Sciatic nerve (tissue), 2 donors: ENCODE results near the gene ABL2. TPM values are rescaled to one million over a fixed set of nuclear protein-coding genes. Genes with fewer than 3 reads are reported as not detected.
"Not testable (repeated sequence)": the region's sequence is repeated elsewhere in the genome, so short reads cannot be mapped to it uniquely, and the experiment has no call there.

ENCODE experiments used
- ATAC-seq: fragments of 200-7000 bp; cut with Tn5 transposase; one replicate; pipeline ENCODE4 v1.9.1; 2020; ENCODE audit warnings: mild to moderate bottlenecking, moderate library complexity
- DNase-seq: peaks from one replicate; pipeline ENCODE4 v3.0.0-alpha.2; 2020; ENCODE audit warnings: low spot score
- intact Hi-C: fragments of 100-400 bp; cut with DNase I; formaldehyde crosslinking; loops from one replicate; pipeline ENCODE4 v1.14.2; 2022
- total RNA-seq: library from RNA; stranded (reverse); fragmentation: NEBNext Ultra II Directional; extraction: Animal tissue kit (Norgen Biotek cat#: 25700); gene quantifications from one replicate; pipeline ENCODE4 v1.2.1, GENCODE V29; 2021
- donor health status: DM: no; HTN: no; CAD: no.
- donor health status: DM: no; HTN: no; CAD: no.

ABL2 gene
- total RNA-seq, 1 donor from 2014 or later: 59.4 TPM

GRCh38 chr1:179145521-179145920, 84.0 kb downstream of the ABL2 start:
- DNase-seq (no peak), ATAC-seq (no peak)
- intact Hi-C loops: no loop called here

DNA sequence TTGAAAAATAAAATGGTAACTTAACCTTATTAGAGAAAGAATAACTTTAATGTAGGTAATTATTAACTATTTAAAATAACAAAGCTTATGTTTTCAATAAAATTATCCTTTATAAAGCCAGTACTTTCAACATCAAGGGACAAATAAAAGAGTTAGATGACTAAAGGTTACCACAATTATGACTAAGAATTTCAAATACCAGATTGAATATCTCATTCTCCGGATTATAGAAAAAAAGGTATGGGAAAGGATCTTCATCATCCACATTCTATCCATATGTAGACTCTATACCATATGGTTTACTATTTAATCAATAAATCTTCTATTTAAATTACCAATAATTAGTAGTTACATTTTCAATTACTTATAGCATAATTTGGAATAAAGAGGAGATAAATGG, 84.9 kb downstream of the ABL2 start:
- ATAC-seq: no peak
- no peak for DNase-seq
- intact Hi-C loops: no loop called here

- intact Hi-C loops: no loop called here
- ATAC-seq (peak; percentile 83), DNase-seq (no peak)
These were observed 86.2 kb downstream of the ABL2 start for GRCh38 chr1:179143322-179143721.

DNA sequence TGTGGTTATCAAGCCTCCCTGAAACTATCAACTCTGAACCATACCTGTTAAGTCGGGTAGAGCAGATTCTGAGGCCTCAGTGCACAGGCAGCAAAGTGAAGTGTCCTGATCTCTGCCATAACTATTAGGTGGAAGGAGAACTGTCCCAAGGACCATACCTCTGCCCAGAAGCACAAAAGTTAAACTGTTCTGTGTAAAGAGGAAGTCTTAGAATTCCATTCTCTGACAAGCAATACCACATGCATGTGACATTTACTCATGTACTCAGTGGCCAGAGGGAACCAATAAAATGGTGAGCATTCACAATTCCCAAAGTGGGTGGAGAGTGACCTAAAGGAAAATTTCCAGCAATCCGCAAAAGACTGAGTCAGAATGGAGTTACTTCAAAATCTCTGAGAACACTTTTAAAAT, 86.6 kb downstream of the ABL2 start:
- ATAC-seq (peak; percentile 93), DNase-seq (no peak)
- intact Hi-C loops: no loop called here

- intact Hi-C loops: no loop called here
- DNase-seq: no peak
- ATAC-seq: no peak
These were observed 87.8 kb downstream of the ABL2 start for GRCh38 chr1:179141592-179142251.

DNA sequence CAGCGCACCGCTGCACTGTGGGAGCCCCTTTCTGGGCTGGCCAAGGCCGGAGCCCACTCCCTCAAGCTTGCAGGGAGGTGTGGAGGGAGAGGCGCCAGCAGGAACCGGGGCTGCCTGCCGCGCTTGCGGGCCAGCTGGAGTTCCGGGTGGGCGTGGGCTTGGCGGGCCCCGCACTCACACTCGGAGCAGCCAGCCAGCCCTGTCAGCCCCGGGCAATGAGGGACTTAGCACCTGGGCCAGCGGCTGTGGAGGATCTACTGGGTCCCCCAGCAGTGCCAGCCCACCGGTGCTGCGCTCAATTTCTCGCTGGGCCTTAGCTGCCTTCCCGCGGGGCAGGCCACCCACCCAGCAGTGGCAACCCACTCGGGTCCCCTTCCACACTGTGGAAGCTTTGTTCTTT, 90.7 kb downstream of the ABL2 start:
- ATAC-seq, intact Hi-C loops: not testable (repeated sequence)

GRCh38 chr1:179137617-179138255, 91.7 kb downstream of the ABL2 start:
- intact Hi-C loops: no loop called here
- DNase-seq: no peak

More for the DNA sequence above, 90.7 kb downstream of the ABL2 start:
- not testable (repeated sequence) for DNase-seq

DNA sequence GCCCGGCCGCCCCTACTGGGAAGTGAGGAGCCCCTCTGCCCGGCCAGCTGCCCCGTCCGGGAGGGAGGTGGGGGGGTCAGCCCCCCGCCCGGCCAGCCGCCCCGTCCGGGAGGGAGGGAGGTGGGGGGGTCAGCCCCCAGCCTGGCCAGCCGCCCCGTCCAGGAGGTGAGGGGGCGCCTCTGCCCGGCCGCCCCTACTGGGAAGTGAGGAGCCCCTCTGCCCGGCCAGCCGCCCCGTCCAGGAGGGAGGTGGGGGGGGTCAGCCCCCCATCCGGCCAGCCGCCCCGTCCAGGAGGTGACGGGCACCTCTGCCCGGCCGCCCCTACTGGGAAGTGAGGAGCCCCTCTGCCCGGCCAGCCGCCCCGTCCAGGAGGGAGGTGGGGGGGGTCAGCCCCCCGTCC, 93.8 kb downstream of the ABL2 start:
- ATAC-seq, DNase-seq, intact Hi-C loops: not testable (repeated sequence)

More at GRCh38 chr1:179137617-179138255, 91.7 kb downstream of the ABL2 start:
- ATAC-seq: peak; percentile 92

DNA sequence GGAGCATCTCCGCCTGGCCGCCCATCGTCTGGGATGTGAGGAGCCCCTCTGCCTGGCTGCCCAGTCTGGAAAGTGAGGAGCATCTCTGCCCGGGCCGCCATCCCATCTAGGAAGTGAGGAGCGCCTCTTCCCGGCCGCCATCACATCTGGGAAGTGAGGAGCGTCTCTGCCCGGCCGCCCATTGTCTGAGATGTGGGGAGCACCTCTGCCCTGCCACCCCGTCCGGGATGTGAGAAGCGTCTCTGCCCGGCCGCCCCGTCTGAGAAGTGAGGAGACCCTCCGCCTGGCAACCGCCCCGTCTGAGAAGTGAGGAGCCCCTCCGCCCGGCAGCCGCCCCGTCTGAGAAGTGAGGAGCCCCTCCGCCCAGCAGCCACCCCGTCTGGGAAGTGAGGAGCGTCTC, 94.3 kb downstream of the ABL2 start:
- intact Hi-C loops: not testable (repeated sequence)

GRCh38 chr1:179129702-179130473, 99.6 kb downstream of the ABL2 start:
- intact Hi-C loops: loop anchor here (10.0 kb wide), 1 partner anchor 65 kb away; no protein-coding TSS in a partner anchor
- no peak for DNase-seq
- peak; percentile 86 for ATAC-seq

More for the DNA sequence above, 94.3 kb downstream of the ABL2 start:
- DNase-seq, ATAC-seq: not testable (repeated sequence)

GRCh38 chr1:179128520-179128919, 101.0 kb downstream of the ABL2 start:
- DNase-seq (no peak), ATAC-seq (no peak)
- intact Hi-C loops: loop anchor here (10.0 kb wide), 1 partner anchor 66 kb away; no protein-coding TSS in a partner anchor

DNA sequence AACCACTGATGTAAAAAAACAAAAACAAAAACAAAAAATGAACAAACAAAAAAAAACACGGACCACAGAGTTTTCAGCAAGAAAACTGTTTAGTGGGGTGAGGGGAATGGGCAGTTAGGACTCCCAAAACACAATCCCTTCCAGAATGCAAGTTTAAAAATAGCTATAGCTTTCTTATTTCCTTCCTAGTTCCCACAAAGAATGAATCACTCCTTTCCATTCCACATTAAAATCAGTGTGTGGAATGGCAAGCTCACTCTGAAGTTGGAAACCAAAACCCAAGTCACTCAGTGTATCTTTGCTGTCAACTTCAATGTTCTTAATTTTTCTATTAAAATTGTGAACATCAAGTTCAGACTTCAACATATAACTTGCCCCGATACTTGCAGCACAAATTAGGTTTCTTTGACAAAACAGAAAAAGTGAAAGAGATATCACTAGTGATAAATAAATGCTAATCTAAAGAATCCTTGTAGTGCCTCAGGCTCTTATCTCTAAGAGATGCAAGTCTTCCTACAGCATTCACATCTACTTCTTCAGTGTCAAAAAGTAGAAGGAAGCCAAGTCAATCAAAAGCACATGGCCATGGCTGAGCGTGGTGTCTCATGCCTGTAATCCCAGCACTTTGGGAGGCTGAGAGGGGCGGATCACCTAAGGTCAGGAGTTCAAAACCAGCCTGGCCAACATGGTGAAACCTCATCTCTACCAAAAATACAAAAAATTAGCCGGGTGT, 102.1 kb downstream of the ABL2 start:
- ATAC-seq (no peak), DNase-seq (no peak)
- intact Hi-C loops: loop anchor here (10.0 kb wide), 1 partner anchor 67 kb away; no protein-coding TSS in a partner anchor

- DNase-seq: no peak
- peak; percentile 22 for ATAC-seq
- intact Hi-C loops: loop anchor here (10.0 kb wide), 1 partner anchor 68 kb away; no protein-coding TSS in a partner anchor
These were observed 103.0 kb downstream of the ABL2 start for GRCh38 chr1:179126338-179127060.

- intact Hi-C loops: loop anchor here (10.0 kb wide), 1 partner anchor 70 kb away; no protein-coding TSS in a partner anchor
- ATAC-seq: no peak
- no peak for DNase-seq
These were observed 104.6 kb downstream of the ABL2 start for GRCh38 chr1:179124873-179125272.

DNA sequence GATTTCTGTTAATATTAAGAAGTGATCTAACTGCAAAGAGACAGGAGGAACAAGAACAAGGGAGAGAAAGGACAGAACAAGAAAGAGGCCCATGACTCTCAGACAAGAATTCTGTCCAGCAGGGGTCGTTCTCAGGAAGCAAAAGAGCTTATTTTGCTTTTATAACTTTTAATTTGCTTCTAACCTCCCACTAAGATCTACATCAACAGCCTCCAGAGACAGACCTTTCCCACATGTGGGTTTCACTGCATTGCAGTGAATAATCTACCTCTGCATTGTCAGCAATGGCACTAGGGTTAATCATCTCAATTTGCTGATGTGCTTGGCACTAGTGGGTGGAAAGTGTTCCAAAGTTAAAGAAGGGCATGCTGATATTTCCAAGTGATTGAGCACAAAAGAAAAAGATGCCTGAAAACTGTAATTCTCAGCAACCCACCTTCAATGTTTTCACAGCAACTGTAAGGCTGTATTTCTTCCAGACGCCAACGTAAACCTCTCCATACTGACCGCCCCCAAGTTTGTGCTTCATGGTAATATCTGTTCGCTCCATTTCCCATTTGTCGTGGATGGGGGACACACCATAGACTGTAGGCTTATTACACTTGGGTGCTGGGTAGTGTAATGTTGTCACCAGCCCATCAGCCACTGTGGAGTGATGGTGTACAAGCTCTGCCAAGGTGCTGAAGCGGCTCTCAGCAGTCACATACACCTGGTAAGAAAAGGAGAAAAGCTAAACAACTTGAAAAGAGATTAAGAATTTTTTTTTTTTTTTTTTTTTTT, 108.1 kb downstream of the ABL2 start:
- intact Hi-C loops: loop anchor here (10.0 kb wide), 1 partner anchor 73 kb away; no protein-coding TSS in a partner anchor
- DNase-seq (no peak), ATAC-seq (peak; percentile 80)

DNA sequence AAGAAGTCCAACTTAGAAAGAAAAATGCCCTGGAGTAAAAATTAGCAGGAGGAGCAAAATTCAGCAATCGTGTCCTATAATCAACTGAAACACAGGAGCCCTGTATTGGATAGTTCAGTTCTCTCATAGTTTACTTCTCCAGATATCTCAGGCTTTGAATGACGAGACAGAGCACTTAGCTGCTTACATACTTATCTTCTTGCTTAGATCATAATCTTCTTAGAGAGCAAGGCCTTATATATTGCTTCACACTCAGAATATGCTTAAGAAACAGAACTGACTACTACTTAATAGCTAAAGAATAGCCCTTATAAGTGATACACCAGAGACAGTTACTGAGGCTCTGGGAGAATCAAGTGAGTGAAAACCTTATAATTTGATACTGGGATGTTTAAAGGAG, 108.7 kb downstream of the ABL2 start:
- DNase-seq: no peak
- intact Hi-C loops: loop anchor here (10.0 kb wide), 1 partner anchor 74 kb away; no protein-coding TSS in a partner anchor
- no peak for ATAC-seq

GRCh38 chr1:179119513-179119912, 110.0 kb downstream of the ABL2 start:
- DNase-seq (no peak), ATAC-seq (no peak)
- intact Hi-C loops: no loop called here
